ENCODE measurements around the gene INTS15.
"Not testable (repeated sequence)": the region's sequence is repeated elsewhere in the genome, so short reads cannot be mapped to it uniquely, and the experiment has no call there.

The INTS15 gene

DNA sequence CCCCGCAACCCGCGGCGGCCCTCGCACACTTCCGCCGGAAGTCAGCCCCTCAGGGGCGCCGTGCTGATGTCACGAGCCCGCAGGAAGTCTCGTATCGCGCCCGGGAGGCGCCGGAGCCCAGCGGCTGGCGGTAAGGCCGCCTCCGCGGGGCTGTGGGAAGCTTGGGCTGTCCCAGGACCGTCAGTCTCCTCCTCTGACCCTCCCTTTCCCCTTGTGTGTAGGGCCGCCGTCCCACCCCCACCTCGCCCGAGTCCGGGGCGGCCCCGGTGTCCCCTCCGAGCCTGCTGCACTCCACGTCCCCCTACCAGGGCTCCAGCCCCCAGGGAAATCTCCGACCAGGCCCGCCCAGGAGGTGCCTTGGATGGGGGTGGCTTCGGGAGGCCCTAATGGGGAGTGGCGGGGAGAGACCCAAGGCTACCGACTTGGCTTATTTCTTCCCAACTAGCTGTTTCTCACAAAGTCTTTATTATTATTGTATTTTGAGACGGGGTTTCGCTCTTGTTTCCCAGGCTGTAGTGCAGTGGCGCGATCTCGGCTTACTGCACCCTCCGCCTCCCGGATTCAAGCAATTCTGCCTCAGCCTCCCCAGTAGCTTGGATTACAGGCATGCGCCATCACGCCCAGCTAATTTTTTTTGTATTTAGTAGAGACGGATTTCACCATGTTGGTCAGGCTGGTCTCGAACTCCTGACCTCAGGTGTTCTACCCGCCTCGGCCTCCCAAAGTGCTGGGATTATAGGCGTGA, 12.3 kb upstream of the INTS15 start, which contains the start of gene ZDHHC4:
TSS of gene ZDHHC4 (plus strand) at position 86 of the 745 bp plus-strand sequence. CDS start 3,108 bp downstream, outside the sequence.
- peak; percentile 88 for DNase-seq

DNA sequence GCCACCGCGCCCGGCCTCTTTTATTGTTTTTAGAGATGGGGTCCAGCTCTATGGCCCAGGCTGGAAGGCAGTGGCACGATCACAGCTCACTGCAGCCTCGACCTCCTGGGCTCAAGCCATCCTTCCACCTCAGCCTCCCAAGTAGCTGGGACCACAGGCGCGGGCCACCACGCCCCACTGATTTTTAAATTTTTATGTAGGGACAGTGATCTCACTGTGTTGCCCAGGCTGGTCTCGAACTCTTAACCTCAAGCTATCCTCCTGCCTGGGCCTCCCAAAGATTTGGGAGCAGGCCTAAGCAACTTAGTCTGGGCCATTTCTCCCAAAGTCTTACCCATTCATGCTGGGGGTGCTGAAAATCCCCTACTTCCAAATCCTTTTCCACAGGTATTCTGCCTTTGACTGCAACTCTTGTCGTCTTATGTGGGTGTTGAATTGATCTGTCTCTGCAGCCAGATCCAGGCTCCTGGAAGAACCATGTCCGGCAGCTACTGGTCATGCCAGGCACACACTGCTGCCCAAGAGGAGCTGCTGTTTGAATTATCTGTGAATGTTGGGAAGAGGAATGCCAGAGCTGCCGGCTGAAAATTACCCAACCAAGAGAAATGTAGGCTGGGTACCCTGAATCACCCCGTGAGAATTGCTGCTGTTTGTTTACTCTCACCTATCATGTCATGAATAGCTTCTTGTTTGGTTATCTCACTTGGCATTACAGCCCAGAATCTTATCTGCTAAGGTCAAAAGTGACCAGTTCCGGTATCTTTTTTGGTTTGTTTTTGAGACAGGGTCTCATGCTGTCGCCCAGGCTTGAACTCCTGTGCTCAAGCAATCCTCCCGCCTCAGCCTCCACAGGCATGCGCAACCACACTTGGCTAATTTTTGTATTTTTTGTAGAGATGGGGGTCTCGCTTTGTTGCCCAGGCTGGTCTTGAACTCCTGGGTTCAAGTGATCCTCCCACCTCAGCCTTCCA, 11.4 kb upstream of the INTS15 start:
- DNase-seq = no peak

DNA sequence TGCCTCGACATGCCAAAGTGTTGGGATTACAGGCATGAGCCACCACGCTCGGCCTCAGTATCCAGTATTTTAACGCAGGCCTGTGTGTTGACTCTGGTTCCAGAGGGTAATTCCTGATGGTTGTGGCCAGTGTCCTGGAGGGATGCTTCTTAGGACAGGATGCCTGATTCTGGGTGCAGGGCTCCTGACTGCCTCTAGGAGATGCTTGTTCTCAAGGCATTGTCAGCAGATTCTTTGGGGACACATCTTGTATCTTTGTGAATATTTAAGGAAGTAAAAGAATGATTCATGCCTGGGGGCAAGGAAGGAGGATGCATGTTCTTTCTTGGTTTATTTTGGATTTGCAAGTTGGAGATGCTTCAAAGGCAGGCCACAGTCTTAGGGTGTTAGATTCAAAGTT, 10.4 kb upstream of the INTS15 start:
- no peak for DNase-seq

DNA sequence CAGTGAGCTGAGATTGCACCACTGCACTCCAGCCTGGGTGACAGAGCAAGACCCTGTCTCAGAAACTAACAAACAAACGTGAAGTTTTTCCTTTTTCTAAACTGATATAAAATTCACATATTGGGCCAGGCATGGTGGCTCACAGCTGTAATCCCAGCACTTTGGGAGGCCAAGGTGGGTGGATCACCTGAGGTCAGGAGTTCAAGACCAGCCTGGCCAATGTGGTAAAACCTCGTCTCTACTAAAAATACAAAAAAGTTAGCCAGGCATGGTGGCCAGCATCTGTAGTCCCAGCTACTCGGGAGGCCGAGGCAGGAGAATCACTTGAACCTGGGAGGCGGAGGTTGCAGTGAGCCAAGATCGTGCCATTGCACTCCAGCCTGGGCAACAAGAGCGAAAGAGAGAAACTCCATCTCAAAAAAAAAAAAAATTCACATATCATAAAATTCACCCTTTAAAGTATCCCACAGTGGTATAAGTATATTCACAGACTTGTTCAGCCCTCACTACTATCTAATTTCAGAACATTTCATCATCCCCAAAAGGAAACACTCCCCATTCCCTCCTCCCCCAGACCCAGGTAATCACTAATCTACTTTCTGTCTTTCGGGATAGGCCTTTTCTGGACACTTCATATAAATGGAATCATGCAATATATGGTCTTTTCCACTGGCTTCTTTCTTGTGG, 3.9 kb upstream of the INTS15 start:
- not testable (repeated sequence) for DNase-seq

DNA sequence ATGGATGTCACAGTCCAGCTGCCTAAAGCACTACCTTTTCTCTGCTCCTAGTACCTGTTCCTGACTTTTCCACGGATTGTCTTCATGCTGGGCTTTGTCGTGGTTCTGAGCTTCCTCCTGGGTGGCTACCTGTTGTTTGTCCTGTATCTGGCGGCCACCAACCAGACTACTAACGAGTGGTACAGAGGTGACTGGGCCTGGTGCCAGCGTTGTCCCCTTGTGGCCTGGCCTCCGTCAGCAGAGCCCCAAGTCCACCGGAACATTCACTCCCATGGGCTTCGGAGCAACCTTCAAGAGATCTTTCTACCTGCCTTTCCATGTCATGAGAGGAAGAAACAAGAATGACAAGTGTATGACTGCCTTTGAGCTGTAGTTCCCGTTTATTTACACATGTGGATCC, 1.3 kb upstream of the INTS15 start:
- no peak for DNase-seq

DNA sequence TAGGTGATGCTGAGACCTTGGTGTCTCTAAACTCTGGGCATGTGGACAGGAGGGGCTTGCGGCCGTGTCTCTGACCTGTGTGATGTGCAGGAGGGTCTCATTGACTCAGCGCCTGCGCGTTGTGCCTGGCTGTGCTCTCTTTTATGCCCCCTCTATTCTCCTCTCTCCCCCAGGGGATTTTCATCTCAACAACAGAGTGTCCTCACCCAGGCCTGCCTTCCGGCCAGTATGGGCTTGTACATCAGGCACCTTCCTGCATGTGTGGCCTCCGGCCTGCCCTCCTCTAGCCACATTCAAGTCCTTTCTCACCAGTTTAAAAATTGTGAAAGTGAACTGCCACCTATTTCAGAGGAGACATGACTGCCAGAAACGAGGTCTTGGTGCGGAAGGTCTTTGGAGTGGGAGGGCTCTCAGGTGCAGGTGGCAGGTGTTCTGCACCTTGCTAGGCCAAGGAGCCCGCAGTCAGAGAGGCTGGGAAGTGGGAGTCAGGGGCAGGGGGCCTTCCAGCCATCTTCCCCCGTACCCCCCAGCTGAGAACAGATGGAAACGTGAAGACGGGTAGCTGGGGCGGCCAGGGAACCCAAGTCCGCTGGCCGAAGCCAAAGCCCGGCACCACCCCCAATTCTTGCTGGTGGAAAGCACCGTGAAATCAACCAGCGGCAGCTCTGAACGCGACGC, 531 bp upstream of the INTS15 start:
- no peak for DNase-seq

DNA sequence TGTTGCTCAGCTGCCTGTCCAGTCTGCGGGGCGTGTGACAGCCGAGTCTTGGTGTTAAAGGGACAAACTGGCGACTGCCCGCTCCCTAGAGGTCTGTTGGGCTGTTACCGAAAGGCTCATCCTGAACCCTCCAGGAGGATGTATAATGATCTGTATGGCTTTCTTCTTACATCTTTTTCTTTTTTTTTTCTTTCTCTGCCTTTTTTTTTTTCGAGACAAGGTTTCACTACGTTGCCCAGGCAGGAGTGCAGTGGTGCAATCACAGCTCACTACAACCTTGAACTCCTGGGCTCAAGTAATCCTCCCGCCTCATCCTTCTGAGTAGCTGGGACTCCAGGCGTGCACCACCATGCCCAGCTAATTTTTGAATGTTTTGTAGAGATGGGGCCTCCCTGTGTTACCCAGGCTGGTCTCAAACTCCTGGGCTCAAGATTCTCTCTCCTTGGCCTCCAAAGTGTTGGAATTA, 857 bp downstream of the INTS15 start:
- DNase-seq = peak; percentile 11

DNA sequence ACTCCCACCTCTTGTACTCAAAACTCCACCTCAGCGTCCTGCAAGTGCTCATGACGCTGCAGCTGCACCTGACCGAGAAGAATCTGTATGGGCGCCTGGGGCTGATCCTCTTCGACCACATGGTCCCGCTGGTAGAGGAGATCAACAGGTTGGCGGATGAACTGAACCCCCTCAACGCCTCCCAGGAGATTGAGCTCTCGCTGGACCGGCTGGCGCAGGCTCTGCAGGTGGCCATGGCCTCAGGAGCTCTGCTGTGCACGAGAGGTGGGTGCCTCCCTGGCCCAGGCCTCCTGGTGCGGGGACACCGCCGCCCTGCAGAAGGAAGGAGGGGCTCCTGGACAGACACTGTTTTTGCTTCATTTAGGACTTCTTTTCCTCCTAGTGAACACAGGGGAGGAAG, 10.3 kb downstream of the INTS15 start:
- DNase-seq = no peak

DNA sequence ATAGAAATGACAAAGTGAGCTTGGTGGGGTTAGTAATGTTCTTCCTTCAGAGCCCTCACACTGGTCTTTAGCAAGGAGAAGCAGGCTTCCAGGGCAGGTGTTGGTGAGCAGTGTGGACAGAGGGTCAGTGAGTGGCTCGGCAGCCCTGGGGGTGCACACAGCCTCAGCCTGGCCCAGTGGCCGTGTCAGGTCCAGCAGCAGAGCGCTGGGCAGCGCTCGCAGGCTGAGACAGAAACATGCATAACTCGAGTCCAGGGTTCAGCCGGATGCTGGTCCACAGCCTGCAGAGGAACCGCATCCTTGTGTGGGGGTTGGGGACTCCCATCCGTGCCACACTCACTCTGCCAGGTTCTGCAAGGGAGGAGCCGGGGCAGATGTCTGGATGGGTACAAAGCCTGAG, 14.6 kb downstream of the INTS15 start:
- DNase-seq = no peak

DNA sequence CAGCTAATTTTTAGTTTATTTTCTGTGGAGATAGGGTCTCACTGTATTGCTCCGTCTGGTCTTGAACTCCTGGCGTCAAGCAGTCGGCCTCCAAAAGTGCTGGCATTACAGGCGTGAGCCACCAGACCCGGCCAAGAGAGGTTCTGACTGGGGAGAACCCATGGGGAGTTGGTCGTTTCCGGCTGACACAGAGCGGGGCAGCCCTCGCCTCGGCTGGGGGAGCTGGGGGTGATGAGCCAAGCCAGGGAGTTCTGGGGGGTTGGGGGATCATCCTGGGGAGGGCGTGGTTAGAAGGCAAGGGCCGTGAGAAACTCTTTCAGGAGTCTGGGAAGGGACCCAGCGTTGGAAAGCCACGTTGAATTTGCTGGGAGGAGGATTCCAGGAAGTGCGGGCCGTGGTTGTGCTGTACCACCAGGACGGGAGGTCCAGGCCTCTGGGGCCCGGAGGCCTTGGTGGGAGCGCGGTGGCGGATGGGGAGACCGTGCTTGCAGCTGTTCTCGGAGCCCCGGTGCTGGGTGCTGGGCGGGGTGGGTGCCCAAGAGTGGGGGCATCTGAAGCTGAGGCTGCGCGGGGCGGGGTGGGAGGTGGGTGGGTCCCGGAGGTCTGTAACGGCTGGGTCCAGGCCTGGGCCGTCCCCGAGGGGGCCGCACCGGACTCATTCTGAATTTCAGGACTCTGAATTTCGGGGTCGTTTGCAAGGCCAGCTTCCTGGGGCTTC, 17.2 kb downstream of the INTS15 start:
- DNase-seq = no peak

DNA sequence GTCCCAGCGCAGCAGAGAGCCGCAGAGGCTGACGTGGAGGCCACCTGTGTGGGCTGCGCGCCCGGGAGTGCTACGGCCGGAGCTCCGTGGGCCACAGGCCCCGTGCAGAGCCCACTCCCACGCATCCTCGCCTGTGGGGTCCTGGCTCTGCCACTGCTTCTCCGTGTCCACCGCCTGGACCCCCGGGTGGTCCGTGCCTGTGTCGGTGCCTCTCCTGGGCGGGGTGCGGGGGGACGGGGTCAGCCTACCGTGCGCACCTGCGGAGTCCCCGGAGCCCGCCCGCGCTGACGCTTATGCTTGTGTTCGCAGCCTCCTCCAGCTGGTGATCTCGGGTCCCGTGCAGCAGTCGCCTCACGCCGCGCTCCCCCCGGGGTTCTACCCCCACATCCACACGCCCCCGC, 17.8 kb downstream of the INTS15 start:
- DNase-seq = no peak

DNA sequence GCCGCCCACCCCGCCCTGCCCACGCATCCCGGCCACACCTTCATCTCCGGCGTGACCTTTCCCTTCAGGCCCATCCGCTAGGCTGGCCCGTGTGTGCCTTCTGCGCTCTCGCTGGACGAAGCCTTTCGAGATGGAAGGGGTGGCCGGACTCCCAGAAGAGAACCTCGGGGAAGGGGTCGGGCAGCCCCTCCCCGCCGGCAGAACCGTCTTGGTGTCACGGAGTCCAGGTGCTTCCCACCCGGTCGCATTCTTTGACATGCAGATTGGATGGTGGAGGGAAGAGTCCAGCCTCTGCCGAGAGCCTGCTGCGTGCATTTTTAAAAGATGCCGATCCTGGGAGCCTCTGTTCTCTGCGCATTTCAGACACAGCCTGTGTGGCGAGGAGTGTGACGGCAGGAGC, 18.3 kb downstream of the INTS15 start:
- no peak for DNase-seq

DNA sequence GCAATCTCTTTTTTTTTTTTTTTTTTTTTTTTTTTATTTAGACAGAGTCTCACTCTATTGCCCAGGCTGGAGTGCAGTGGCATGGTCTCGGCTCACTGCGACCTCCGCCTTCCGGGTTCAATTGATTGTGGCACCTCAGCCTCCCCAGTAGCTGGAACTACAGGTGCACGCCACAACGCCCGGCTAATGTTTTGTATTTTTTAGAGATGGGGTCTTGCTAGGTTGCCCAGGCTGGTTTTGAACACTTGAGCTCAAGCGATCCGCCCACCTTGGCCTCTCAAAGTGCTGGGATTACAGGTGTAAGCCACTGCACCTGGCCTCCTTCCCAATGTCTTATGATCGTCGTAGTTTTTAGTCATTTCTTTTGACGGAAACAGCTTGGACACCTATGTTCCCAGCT, 19.0 kb downstream of the INTS15 start:
- no peak for DNase-seq

DNA sequence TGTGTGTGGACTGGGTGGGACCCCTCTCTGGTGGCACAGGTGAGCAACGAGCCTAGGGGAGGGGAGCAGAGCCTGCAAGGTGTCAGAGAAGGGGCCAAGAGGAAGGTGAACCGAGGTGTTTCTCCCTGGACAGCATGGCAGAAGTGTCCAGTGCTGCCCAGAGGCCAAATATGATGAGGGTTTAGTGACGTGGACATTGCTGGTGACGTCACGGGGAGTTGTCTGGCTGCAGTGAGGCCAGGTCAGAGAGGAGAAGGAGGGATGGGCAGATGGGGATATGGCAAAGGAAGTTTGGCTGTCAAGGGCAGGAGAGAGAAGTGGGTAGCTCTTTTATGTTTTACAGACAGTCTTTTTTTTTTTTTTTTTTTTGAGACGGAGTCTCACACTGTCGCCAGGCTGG, 23.0 kb downstream of the INTS15 start:
- DNase-seq = no peak

DNA sequence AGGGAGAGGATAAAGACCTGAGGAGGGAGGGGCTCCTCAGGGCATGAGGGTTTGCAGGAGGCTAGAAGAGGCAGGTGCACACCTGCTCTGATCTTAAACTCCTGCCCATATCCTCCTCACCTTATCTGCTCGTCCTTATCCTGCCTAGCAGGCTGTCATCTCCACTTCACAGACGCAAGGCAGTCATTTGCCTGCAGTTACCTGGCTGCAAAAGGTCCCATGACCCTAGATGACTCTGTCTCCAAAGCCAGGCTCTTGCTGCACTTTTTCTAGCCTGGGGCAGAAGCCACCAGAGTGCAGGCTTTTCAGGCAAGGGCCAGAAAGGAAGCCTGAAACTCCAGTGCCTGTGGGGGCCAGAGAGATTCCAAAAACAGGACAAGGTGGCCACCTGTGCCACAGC, 23.9 kb downstream of the INTS15 start:
- DNase-seq = no peak

DNA sequence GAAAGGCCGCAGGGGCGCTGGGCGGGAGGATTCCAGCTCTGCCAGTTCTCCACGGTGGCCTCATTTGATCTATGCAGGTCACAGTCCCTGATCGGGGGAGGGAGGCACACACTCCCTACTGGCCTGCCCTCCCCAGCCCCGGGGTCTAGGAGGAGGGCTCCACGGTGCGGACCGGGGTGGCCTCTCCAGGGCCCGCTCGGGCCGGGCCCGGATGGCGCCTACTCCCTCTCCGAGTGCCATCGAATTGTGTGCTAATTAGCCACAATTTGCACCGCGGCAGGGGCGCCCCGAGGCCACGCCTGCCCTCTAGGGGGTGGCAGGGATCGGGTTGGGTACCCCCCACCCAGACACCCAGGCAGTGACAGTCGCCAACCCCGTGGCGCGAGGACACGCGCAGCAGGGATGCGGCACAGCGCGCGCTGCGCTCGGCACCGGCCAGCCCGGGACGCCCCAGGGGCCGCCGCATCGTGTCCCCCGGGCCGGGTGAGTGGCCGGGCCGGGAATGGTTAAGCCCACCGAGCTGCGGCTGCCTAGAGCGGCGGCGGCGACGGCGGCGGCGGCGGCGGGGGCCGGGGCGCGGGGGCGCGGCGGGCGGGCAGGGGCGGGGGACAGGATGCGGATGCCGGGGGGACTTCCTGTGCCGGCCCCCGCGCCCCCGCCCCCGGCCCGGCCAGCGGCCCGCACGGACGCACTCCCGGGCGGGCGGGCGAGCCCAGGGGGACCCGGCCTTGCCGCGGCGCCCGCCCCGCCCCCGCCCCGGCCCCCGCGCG, 25.3 kb downstream of the INTS15 start, which contains the start of gene ZNF853:
TSS of gene ZNF853 (plus strand) at position 658 of the 770 bp plus-strand sequence. CDS start 565 bp downstream, outside the sequence.
- peak; percentile 14 for DNase-seq

DNA sequence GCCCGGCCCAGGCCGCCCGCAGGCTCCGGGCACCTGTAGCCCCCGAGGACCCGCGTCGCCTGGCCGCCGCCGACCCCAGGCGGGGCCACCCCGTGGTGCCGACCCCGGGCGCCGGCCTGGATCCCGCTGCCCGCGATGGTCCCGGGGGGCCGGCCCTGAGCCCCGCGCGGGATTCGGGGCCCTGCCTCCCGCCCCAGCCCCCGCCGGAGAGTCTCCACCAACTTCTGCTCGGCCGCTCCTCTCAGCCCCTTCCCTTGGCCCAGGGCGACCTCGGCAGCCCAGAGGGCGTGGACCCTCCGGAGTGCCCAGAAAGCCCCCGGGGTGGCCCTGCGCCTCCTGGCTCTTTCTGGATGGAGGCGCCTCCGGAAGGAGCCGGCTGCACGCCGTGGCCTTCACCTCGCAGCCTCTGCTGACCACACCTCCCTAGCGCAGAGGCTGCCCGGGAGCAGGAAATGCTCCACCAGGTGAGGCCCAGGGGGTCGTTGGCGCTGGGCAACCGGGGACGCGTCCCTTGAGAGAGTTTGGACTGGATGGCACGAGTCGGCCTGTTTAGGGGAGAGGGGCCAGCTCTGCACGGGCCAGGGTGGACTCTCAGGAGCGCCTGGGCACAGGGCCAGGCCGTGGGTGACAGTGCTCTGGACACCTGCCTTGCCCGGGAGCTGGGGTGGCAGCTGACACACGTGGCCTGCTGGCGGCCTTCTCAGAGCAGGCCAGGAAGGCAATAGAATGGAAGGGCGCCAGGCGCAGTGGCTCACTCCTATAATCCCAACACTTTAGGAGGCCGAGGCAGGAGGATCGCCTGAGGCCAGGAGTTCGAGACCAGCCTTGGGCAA, 26.1 kb downstream of the INTS15 start:
- DNase-seq = peak; percentile 59

DNA sequence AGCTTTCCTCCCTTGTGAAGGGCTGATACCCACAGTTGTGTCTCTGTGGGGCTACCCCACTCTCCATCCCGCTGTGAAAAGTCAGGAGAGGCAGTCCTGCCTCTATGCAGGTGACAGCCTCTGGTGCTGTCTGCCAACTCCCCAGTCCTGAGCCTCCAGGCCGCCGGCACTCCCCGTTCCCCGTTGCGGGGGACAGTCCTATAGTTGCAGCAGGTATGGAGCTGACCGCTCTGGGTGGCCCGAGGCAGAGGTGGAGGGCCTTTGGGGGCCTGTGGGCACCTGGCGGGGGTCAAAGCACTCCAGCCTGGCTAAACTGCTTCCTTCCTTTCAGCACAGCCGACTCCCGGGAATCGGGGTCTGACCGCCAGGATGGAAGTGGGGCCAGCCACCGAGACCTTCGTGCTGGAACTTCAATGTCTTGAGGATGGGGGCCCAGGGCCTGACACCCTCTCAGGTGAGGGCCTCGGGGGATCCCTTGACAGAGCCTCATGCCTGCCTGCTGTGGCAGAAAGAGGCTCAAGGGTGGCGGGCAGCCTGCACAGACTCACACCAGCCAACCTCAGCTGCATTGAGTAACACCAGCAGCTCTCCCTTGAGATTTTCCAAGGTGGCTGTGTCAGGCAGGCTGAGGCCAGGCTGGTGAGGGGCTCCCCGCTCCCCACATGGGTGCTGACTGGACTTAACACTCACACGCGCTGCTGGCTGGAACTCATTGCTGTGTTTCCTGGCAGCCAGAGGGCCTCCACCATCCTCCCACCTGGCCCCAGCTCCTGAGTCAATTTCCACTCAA, 27.2 kb downstream of the INTS15 start:
- no peak for DNase-seq

DNA sequence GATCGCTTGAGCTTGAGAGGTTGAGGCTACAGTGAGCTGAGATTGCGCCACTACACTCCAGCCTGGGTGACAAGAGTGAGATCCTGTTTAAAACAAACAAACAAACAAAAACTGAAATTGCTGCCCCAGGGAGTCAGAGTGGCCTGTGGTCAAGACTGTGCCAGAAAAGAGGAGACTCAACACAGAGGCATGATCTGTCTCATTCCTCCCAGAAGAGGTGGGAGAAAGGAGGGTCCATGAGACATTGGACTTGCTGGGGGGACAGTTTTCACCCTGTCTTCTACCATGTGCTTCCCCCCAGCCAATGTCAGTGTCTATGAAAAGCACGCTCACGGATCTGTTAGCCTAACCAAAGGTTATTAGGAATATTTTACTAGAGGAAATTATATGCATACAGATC, 28.8 kb downstream of the INTS15 start:
- no peak for DNase-seq
